Measurements from ENCODE around the gene NACC2.

Gene NACC2

GRCh38 chr9:136119883-136120393 lies 24.8 kb upstream of the NACC2 start:
- Histone ChIP-seq H3K27ac (peak overlapping the region; percentile 96 to 98), H3K36me3 (peaks cover 0 to 22% (median 19%) of the 10 kb centered on the region in 3 donors), H3K4me1 (peaks cover 0 to 43% (median 24%) of the 10 kb centered on the region in 4 donors), H3K27me3 (peaks cover 0 to 12% of the 10 kb centered on the region in 2 donors), H3K4me3 (peak overlapping the region; percentile 74 to 97), H3K9me3 (no peaks in the 10 kb centered on the region)
- intact Hi-C loops (cut with DNase I; ENCODE audit: low total_unique reads), result loop anchor here (1.0 to 5.0 kb wide), 2 partner anchors 33 to 254 kb away; no protein-coding TSS in a partner anchor
- no peak for TF ChIP-seq CTCF (IDR thresholded peaks at IDR 0.05)
- no peak for DNase-seq

DNA sequence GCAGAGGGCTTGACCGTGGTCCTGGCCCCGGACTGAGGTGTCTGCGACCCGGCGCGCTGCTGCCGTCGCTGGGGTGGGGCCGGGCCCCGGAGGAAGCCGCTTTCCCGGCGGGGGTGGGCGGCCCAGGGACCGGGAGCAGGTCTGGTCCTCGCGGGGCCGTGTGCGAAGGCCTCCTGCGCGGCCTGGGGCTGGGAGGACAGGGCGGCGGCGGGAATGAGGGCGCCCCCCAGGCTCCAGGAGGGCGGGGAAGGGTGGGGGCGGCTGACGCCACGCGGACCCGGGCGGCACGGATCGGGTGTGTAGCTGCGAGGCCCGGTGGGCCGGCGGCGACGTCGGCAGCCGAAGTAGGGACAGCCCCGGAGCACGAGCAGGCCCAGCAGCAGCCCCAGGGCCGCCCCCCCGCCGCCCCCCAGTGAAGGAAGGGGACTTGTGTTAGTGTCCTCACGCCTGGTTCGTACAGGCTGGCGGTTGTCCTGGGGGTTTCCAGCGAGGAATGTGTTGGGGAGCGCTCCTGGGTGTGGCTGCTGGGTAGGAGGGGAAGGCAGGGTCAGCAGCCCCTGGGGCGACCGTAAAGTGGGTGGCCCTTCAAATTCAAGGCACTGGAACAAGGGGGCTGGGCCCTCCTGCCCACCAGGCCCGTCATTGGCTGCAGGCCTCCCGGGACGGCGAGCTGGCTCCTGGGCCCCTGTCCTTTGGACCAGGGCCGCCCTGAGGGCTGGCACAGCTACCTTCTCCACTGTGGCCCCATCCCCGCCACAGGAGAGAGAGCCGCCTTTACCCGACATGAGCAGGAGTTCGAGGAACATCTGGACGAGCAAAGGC lies 24.2 kb upstream of the NACC2 start:
- Histone ChIP-seq H3K4me3 (peak overlapping the region; percentile 74 to 97), H3K27ac (peak overlapping the region; percentile 96 to 98), H3K36me3 (peaks cover 0 to 29% (median 19%) of the 10 kb centered on the region in 3 donors), H3K4me1 (peaks cover 0 to 43% (median 24%) of the 10 kb centered on the region in 4 donors), H3K27me3 (peaks cover 0 to 5% of the 10 kb centered on the region in 2 donors), H3K9me3 (no peaks in the 10 kb centered on the region)
- peak in 1 of 2 donors; percentile 76 for DNase-seq
- intact Hi-C loops (cut with DNase I; ENCODE audit: low total_unique reads), result no loop called here
- TF ChIP-seq CTCF (IDR thresholded peaks at IDR 0.05), result peak in 1 of 2 experiments; percentile 14

GRCh38 chr9:136118320-136119060 lies 23.4 kb upstream of the NACC2 start, which contains the start of gene TMEM250:
TMEM250 (minus strand) TSS chr9:136118875; CDS start chr9:136116900, 1,975 bp downstream.
- H3K4me1 ChIP-seq, result peaks cover 0 to 43% (median 24%) of the 10 kb centered on the region in 4 donors

GRCh38 chr9:136117916-136118319 lies 22.8 kb upstream of the NACC2 start:
- peaks cover 0 to 35% (median 19%) of the 10 kb centered on the region in 3 donors for H3K36me3 ChIP-seq
- intact Hi-C loops (cut with DNase I; ENCODE audit: low total_unique reads), result no loop called here

More at GRCh38 chr9:136118320-136119060, 23.4 kb upstream of the NACC2 start, which contains the start of gene TMEM250:
- H3K36me3 ChIP-seq, result peaks cover 0 to 31% (median 19%) of the 10 kb centered on the region in 3 donors
- intact Hi-C loops (cut with DNase I; ENCODE audit: low total_unique reads), result no loop called here
- DNase-seq, result peak; percentile 92 to 98
- H3K27ac ChIP-seq, result peak within 1 kb of the TSS; percentile 96 to 98
- TF ChIP-seq CTCF (IDR thresholded peaks at IDR 0.05), result peak in 1 of 2 experiments; percentile 13
- H3K9me3 ChIP-seq, result no peaks in the 10 kb centered on the region
- peak within 1 kb of the TSS; percentile 74 to 97 for H3K4me3 ChIP-seq
- H3K27me3 ChIP-seq, result peaks cover 0 to 2% of the 10 kb centered on the region in 2 donors

More at GRCh38 chr9:136117916-136118319, 22.8 kb upstream of the NACC2 start:
- DNase-seq, result no peak
- peak overlapping the region; percentile 74 to 97 for H3K4me3 ChIP-seq
- TF ChIP-seq CTCF (IDR thresholded peaks at IDR 0.05), result no peak
- no peaks in the 10 kb centered on the region for H3K27me3 ChIP-seq
- peaks cover 0 to 40% (median 22%) of the 10 kb centered on the region in 4 donors for H3K4me1 ChIP-seq
- H3K27ac ChIP-seq, result peak overlapping the region; percentile 96 to 98
- H3K9me3 ChIP-seq, result no peaks in the 10 kb centered on the region

All from tibial artery (tissue), 4 donors.